GM23338 (cell line): ENCODE measurements around the gene CRACR2A. TPM values are rescaled to one million over a fixed set of nuclear protein-coding genes. Genes with fewer than 3 reads are reported as not detected.

ENCODE experiments used
- ATAC-seq: fragments of 200-7000 bp; cut with Tn5 transposase; 3 replicates; pipeline ENCODE4 v1.9.1; 2020
- DNase-seq: peaks from one replicate; pipeline ENCODE4 v3.0.0-alpha.2; 2015; ENCODE audit warnings: low spot score
- H2AFZ ChIP-seq: fragments of 200-600 bp; sonication (generic); 2 replicates; pipeline ENCODE4 v1.8.0; 2016; ENCODE audit warnings: antibody characterized with exemption, mild to moderate bottlenecking, moderate library complexity
- H3F3A ChIP-seq: fragments of 200-600 bp; sonication (generic); replicated peaks from 2 replicates; pipeline ENCODE4 v1.8.0; 2017; ENCODE audit warnings: antibody characterized with exemption, mixed run types, low read depth
- H3K27ac ChIP-seq: fragments of 200-600 bp; sonication (generic); 2 replicates; pipeline ENCODE4 v1.6.1; 2016; ENCODE audit warnings: low read depth
- H3K27me3 ChIP-seq: fragments of 200-600 bp; sonication (generic); 2 replicates; pipeline ENCODE4 v1.8.0; 2016; ENCODE audit warnings: mild to moderate bottlenecking, mixed run types, moderate library complexity; ENCODE audit not compliant: insufficient read depth
- H3K36me3 ChIP-seq: fragments of 200-600 bp; sonication (generic); 2 replicates; pipeline ENCODE4 v1.8.0; 2016; ENCODE audit warnings: mild to moderate bottlenecking; ENCODE audit not compliant: insufficient read depth
- H3K4me1 ChIP-seq: fragments of 200-600 bp; sonication (generic); 2 replicates; pipeline ENCODE4 v1.8.0; 2016; ENCODE audit warnings: mild to moderate bottlenecking, moderate library complexity; ENCODE audit not compliant: insufficient read depth
- H3K4me2 ChIP-seq: fragments of 200-600 bp; sonication (generic); 2 replicates; pipeline ENCODE4 v1.7.1; 2017; ENCODE audit warnings: mixed run types
- H3K4me3 ChIP-seq: fragments of 200-600 bp; sonication (generic); 2 replicates; pipeline ENCODE4 v1.6.1; 2016; ENCODE audit warnings: mixed run types
- H3K79me2 ChIP-seq: fragments of 200-600 bp; sonication (generic); replicated peaks from 2 replicates; pipeline ENCODE4 v1.8.0; 2017; ENCODE audit warnings: mild to moderate bottlenecking; ENCODE audit not compliant: insufficient read depth
- H3K9me2 ChIP-seq: fragments of 200-600 bp; sonication (generic); 2 replicates; pipeline ENCODE4 v1.8.0; 2017; ENCODE audit not compliant: insufficient read depth
- H4K20me1 ChIP-seq: fragments of 200-600 bp; sonication (generic); replicated peaks from 2 replicates; pipeline ENCODE4 v1.8.0; 2017; ENCODE audit warnings: mild to moderate bottlenecking; ENCODE audit not compliant: insufficient read depth
- H3K27ac Mint-ChIP-seq: 2 replicates; pipeline ENCODE4 v1.8.0; 2020; ENCODE audit warnings: inconsistent platforms, mild to moderate bottlenecking, moderate library complexity, mixed read lengths
- H3K27me3 Mint-ChIP-seq: 3 replicates; pipeline ENCODE4 v1.8.0; 2022; ENCODE audit warnings: low read depth, mild to moderate bottlenecking, moderate library complexity, mixed read lengths, inconsistent platforms; ENCODE audit not compliant: insufficient read depth, poor library complexity
- H3K36me3 Mint-ChIP-seq: 3 replicates; pipeline ENCODE4 v1.8.0; 2021; ENCODE audit warnings: low read depth, mild to moderate bottlenecking, inconsistent platforms, moderate library complexity, mixed read lengths
- H3K4me1 Mint-ChIP-seq: 3 replicates; pipeline ENCODE4 v1.8.0; 2020; ENCODE audit warnings: mild to moderate bottlenecking, inconsistent platforms, mixed read lengths
- H3K4me3 Mint-ChIP-seq: 3 replicates; pipeline ENCODE4 v1.8.0; 2021; ENCODE audit warnings: moderate library complexity, mild to moderate bottlenecking, inconsistent platforms, mixed read lengths
- H3K9me3 Mint-ChIP-seq: 3 replicates; pipeline ENCODE4 v1.8.0; 2020; ENCODE audit warnings: moderate library complexity, mild to moderate bottlenecking, inconsistent platforms, mixed read lengths
- CREB1 ChIP-seq: fragments of 250-450 bp; sonication (Bioruptor Pico); IDR thresholded peaks from 2 replicates; pipeline ENCODE4 v1.5.0; 2020; ENCODE audit warnings: low read depth, mild to moderate bottlenecking, moderate library complexity
- CTCF ChIP-seq, 2 experiments: fragments of 200-600 bp in 1 of 2; sonication (generic) in 1 of 2; conservative IDR thresholded peaks; 2 replicates each; pipeline versions ENCODE4 v1.5.1 to v1.6.1; 2016 to 2017; ENCODE audit warnings: antibody characterized with exemption in 2 of 2, low read depth in 2 of 2, mild to moderate bottlenecking in 2 of 2, moderate library complexity in 1 of 2
- ETS1 ChIP-seq: IDR thresholded peaks from 2 replicates; pipeline ENCODE4 v1.6.1; 2016; ENCODE audit warnings: antibody characterized with exemption
- EZH2 ChIP-seq: fragments of 200-600 bp; sonication (generic); IDR thresholded peaks from one replicate; pipeline ENCODE4 v1.8.0; 2017; ENCODE audit warnings: antibody characterized with exemption, mild to moderate bottlenecking, low read depth; ENCODE audit not compliant: unreplicated experiment
- EZH2phosphoT487 ChIP-seq: fragments of 200-600 bp; sonication (generic); IDR thresholded peaks from one replicate; pipeline ENCODE4 v1.8.1; 2018; ENCODE audit warnings: antibody characterized with exemption; ENCODE audit not compliant: unreplicated experiment
- JUNB ChIP-seq: IDR thresholded peaks from one replicate; pipeline ENCODE4 v1.6.1; 2016; ENCODE audit warnings: antibody characterized with exemption; ENCODE audit not compliant: unreplicated experiment
- NANOG ChIP-seq: IDR thresholded peaks from 2 replicates; pipeline ENCODE4 v1.6.1; 2016; ENCODE audit warnings: antibody characterized with exemption, borderline replicate concordance
- POLR2AphosphoS5 ChIP-seq: IDR thresholded peaks from 2 replicates; pipeline ENCODE4 v1.6.1; 2016; ENCODE audit warnings: antibody characterized with exemption, low read depth
- REST ChIP-seq: IDR thresholded peaks from one replicate; pipeline ENCODE4 v1.6.1; 2018; ENCODE audit warnings: antibody characterized with exemption; ENCODE audit not compliant: unreplicated experiment
- STAT1 ChIP-seq: IDR thresholded peaks from one replicate; pipeline ENCODE4 v1.6.1; 2016; ENCODE audit warnings: antibody characterized with exemption; ENCODE audit not compliant: unreplicated experiment
- ZNF114 ChIP-seq: fragments of 250-450 bp; sonication (Bioruptor Pico); IDR thresholded peaks from 2 replicates; pipeline ENCODE4 v1.5.0; 2020; ENCODE audit warnings: mild to moderate bottlenecking, moderate library complexity
- ZNF331 ChIP-seq: fragments of 250-450 bp; sonication (Bioruptor Pico); IDR thresholded peaks from 2 replicates; pipeline ENCODE4 v1.5.0; 2020; ENCODE audit warnings: low read depth, mild to moderate bottlenecking, moderate library complexity
- ZNF462 ChIP-seq: fragments of 250-450 bp; sonication (Bioruptor Pico); IDR thresholded peaks from 2 replicates; pipeline ENCODE4 v1.5.0; 2020; ENCODE audit warnings: mild to moderate bottlenecking, moderate library complexity
- polyA plus RNA-seq: library from polyadenylated mRNA; unstranded; fragments of >200 nt; fragmentation: Nextera tagmentation; extraction: Ambion mirVana; gene quantifications from 2 replicates; pipeline ENCODE4 v1.2.1, GENCODE V29; 2016
- total RNA-seq: library from RNA; depleted of rRNA; stranded (reverse); fragments of >200 nt; shearing (Covaris generic); gene quantifications from 2 replicates; pipeline ENCODE4 v1.2.3, GENCODE V29; 2014

Gene CRACR2A
- total and polyA plus RNA-seq, 2 experiments from 2014 or later = 1.5 to 3.0 TPM

- no peaks in the 10 kb centered on the region for H3K4me1 Mint-ChIP-seq
- TF ChIP-seq EZH2 (no peak), EZH2phosphoT487 (no peak), ETS1 (no peak), ZNF462 (CRISPR knock-in tag) (no peak), REST (no peak), ZNF114 (CRISPR knock-in tag) (no peak), POLR2AphosphoS5 (no peak), JUNB (no peak), STAT1 (no peak), CTCF (conservative IDR thresholded peaks at IDR 0.05; ENCODE audit: low read depth in 2 of 2) (no peak), CREB1 (no peak), NANOG (no peak), ZNF331 (CRISPR knock-in tag) (no peak)
- no peaks in the 10 kb centered on the region for H3K27me3 Mint-ChIP-seq
- no peak for ATAC-seq
- Histone ChIP-seq H3K79me2 (no peaks in the 10 kb centered on the region), H3F3A (no peaks in the 10 kb centered on the region), H3K9me2 (no peaks in the 10 kb centered on the region), H3K36me3 (no peaks in the 10 kb centered on the region), H4K20me1 (no peaks in the 10 kb centered on the region), H3K4me3 (no peak overlapping the region), H3K27ac (no peak overlapping the region), H3K4me1 (no peaks in the 10 kb centered on the region), H3K4me2 (no peak overlapping the region), H2AFZ (no peak overlapping the region), H3K27me3 (no peaks in the 10 kb centered on the region)
- no peaks in the 10 kb centered on the region for H3K9me3 Mint-ChIP-seq
- no peak overlapping the region for H3K4me3 Mint-ChIP-seq
- no peaks in the 10 kb centered on the region for H3K36me3 Mint-ChIP-seq
- DNase-seq = no peak
- H3K27ac Mint-ChIP-seq = no peak overlapping the region
Measured at GRCh38 chr12:3683670-3684069, 69.2 kb downstream of the CRACR2A start.
